GM12878 (cell line): Measurements from ENCODE around the gene PDCD10.

ENCODE experiments used
- EZH2 ChIP-seq: IDR thresholded peaks from 2 replicates; pipeline ENCODE4 v1.6.1; 2012; ENCODE audit warnings: low read depth, mild to moderate bottlenecking, control low read depth, inconsistent platforms, low read length, borderline replicate concordance; ENCODE audit not compliant: control insufficient read depth
- RCOR1 ChIP-seq: conservative IDR thresholded peaks from 2 replicates; pipeline ENCODE4 v1.6.1; 2012; ENCODE audit warnings: low read depth, low read length, improper control_type of control experiment
- TF ChIP-seq, protein P1 (sequence below): IDR thresholded peaks from 2 replicates; pipeline ENCODE4 v1.6.1; 2011; ENCODE audit warnings: borderline replicate concordance, low read depth, mild to moderate bottlenecking, moderate library complexity, mixed read lengths, low read length; ENCODE audit not compliant: insufficient read depth; ENCODE audit errors: extremely low read length

DNA sequence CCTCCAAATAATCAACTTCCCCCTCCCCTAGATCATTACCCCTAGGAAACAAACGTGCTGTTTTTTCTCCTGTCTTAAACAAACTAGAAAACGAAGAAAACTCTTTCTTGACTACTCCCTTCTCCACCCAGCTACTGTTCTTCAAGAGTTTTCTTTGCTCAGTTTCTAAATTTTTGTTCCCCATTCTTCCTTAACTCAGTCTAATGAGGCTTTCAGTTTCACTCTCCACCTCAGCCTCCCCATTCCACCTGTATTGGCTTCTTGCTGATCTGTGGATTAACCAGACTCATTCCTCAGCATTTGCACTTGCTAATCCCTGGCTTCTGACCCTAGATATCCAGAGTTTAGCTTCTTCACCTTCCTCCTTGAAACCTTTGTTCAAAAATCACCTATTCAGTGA is 27.6 kb upstream of the PDCD10 start:
- TF ChIP-seq, protein P1, sequence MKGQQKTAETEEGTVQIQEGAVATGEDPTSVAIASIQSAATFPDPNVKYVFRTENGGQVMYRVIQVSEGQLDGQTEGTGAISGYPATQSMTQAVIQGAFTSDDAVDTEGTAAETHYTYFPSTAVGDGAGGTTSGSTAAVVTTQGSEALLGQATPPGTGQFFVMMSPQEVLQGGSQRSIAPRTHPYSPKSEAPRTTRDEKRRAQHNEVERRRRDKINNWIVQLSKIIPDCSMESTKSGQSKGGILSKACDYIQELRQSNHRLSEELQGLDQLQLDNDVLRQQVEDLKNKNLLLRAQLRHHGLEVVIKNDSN: no peak
- TF ChIP-seq RCOR1 (no peak), EZH2 (no peak)
